Amygdala (tissue), 56 donors: ENCODE measurements around the gene NIPAL4.
"Not testable (repeated sequence)": the region's sequence is repeated elsewhere in the genome, so short reads cannot be mapped to it uniquely, and the experiment has no call there.

ENCODE experiments used
- DNase-seq, 56 donors: peaks; one replicate each; lab custom pipeline; 2025; lab: John Stamatoyannopoulos, UW

Gene NIPAL4

GRCh38 chr5:157459715-157460599, at the start of gene NIPAL4:
Gene NIPAL4, plus strand, starts transcription at chr5:157460213. Its CDS starts 108 bp downstream, at chr5:157460321.
- peak in 27 of 56 donors; percentile 8 to 64 (median 33) for DNase-seq

- no peak for DNase-seq
These were observed 44.2 kb upstream of the NIPAL4 start for GRCh38 chr5:157415838-157416237.

GRCh38 chr5:157419521-157419920, 40.5 kb upstream of the NIPAL4 start:
- not testable (repeated sequence) for DNase-seq

- not testable (repeated sequence) for DNase-seq
These were observed 30.1 kb upstream of the NIPAL4 start for GRCh38 chr5:157429920-157430319.

- DNase-seq = peak in 16 of 56 donors; percentile 7 to 88 (median 21)
These were observed 28.3 kb upstream of the NIPAL4 start for GRCh38 chr5:157431544-157432200.

- no peak for DNase-seq
These were observed 25.9 kb upstream of the NIPAL4 start for GRCh38 chr5:157434096-157434495.

- no peak for DNase-seq
These were observed 16.9 kb upstream of the NIPAL4 start for GRCh38 chr5:157443041-157443549.

GRCh38 chr5:157444224-157444623, 15.8 kb upstream of the NIPAL4 start:
- no peak for DNase-seq

- DNase-seq = no peak
These were observed 14.1 kb upstream of the NIPAL4 start for GRCh38 chr5:157445745-157446411.

- no peak for DNase-seq
These were observed 13.5 kb upstream of the NIPAL4 start for GRCh38 chr5:157446412-157446935.

GRCh38 chr5:157447201-157447637, 12.8 kb upstream of the NIPAL4 start:
- no peak for DNase-seq

GRCh38 chr5:157449011-157449723, 10.8 kb upstream of the NIPAL4 start:
- peak in 31 of 56 donors; percentile 6 to 74 (median 30) for DNase-seq

GRCh38 chr5:157450024-157450423, 10.0 kb upstream of the NIPAL4 start:
- no peak for DNase-seq

GRCh38 chr5:157451806-157452205, 8.2 kb upstream of the NIPAL4 start:
- no peak for DNase-seq

GRCh38 chr5:157454273-157454672, 5.7 kb upstream of the NIPAL4 start:
- no peak for DNase-seq

GRCh38 chr5:157455057-157455456, 5.0 kb upstream of the NIPAL4 start:
- DNase-seq = no peak

- peak in 54 of 56 donors; percentile 16 to 95 (median 78) for DNase-seq
These were observed 3.7 kb upstream of the NIPAL4 start for GRCh38 chr5:157456301-157456700.

GRCh38 chr5:157457391-157457790, 2.6 kb upstream of the NIPAL4 start:
- DNase-seq = no peak

GRCh38 chr5:157458835-157459234, 1.2 kb upstream of the NIPAL4 start:
- DNase-seq = no peak
